GM19438 (cell line): ENCODE results near the gene MMP7.
"Not testable (repeated sequence)": the region's sequence is repeated elsewhere in the genome, so short reads cannot be mapped to it uniquely, and the experiment has no call there.

Experiments used
- ATAC-seq: cut with Tn5 transposase; IDR thresholded peaks from one replicate; pipeline ENCODE4 v1.9.1; 2021; ENCODE audit warnings: low read depth; ENCODE audit not compliant: unreplicated experiment

MMP7 gene

GRCh38 chr11:102544594-102544993 is 14.0 kb upstream of the MMP7 start:
- ATAC-seq = no peak

DNA sequence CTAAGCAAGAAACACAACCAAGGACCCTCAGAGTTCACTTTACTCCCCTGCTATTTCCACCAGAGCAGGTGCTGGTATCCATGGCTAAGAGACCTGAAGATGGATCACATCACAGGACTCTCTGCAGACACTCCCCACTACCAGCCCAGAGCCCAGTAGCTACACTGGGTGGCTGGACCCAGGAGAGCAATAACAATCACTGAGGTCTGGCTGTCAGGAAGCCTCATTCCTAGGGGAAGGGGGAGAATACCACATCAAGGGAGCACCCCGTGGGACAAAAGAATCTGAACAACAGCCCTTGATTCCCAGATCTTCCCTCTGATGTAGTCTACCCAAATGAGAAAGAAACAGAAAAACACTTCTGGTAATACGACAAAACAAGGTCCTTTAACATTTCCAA is 9.0 kb upstream of the MMP7 start:
- no peak for ATAC-seq

DNA sequence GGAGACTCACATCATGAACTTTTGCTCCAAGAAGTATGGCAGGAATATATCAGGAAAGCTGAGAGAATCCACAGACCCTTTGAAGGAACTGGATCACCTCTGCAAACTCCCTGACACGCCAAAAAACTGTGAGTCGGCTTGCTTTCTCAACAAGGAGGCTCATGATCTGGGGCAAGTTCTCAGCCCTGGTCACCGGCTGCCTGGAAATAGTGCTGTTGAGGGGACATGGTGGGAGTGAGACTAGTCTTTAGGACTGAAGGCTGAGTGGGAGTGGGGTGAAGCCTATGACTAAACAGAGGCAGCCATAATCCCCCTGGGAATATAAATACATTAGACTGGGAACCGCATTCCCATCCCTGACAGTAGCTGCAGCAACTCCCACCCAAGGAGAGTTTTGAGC is 8.4 kb upstream of the MMP7 start:
- no peak for ATAC-seq

GRCh38 chr11:102534261-102534872 is 3.8 kb upstream of the MMP7 start:
- no peak for ATAC-seq

GRCh38 chr11:102528618-102529017 is 1.9 kb downstream of the MMP7 start:
- ATAC-seq = no peak

- ATAC-seq = no peak
These were observed 2.9 kb downstream of the MMP7 start for GRCh38 chr11:102527684-102528083.

DNA sequence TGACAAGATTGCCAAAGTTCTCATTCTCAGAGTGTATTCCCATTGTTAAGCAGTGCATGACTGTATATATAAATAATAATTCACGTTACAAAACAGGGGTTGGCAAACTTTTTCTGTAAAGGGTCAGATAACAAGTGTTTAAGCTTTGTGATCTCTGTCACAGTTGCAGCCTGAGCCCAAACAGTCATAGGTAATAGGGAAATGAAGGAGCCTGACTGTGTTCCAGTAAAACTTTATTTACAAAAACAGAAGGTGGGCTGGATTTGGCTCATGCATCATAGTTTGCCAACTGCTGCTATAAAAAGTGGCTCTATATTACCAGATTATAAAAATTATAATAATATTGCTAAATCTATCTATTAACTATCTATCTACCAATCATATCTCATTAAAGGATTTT is 3.5 kb downstream of the MMP7 start:
- no peak for ATAC-seq

- no peak for ATAC-seq
These were observed 6.7 kb downstream of the MMP7 start for GRCh38 chr11:102523887-102524286.

DNA sequence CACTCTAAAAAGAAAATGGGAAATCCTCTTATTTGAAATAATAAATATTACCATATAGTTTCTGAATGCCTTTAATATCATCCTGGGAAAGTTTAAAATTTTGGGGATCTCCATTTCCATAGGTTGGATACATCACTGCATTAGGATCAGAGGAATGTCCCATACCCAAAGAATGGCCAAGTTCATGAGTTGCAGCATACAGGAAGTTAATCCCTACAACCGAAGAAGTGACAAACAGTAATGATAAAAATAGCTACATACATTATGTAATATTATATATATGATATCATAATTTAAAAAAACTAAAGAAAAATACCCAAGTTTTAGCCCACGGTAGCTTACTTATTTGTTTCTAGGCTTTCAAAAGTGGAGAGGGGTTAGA is 7.4 kb downstream of the MMP7 start:
- ATAC-seq = no peak

DNA sequence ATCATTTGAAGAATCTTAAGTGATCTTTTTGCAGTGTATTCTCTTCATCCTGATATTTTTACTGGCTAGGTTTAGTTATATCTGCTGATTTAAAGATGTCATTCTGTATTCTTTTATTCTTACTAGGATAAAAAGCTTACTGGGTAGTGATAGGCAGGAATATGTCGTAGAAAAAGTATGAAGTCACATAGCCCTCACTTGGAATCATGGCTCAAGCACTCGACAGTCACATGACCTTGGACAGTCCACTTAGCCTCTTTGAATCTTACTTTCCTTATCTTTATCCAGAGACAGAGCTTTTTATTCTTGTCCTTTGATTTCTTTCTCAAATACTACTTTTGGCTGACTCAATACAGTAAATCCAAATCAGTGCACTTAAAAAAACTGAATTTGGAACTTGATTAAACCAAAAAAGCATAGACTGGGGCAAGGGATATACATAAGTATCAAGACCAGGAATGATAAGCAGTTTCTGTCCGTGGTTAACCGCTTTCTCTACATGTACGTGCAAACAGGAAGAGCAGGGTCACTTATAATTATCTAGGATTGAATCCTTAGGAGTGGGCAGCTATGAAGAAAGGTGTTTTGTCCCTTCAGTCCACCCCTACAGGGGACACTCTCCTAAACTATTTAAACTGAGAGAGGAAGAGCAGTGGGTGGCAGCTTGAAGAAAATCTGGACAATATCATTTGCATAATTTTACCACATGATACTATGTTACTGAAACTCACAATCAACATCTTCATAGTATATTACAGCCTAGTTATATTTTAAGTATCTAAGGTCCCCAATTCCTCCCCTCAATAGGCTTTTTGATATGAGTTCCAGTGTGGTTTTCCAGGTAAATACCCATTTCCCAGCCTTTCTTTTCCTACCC is 8.0 kb downstream of the MMP7 start:
- no peak for ATAC-seq

- no peak for ATAC-seq
These were observed 9.4 kb downstream of the MMP7 start for GRCh38 chr11:102521121-102521520.

DNA sequence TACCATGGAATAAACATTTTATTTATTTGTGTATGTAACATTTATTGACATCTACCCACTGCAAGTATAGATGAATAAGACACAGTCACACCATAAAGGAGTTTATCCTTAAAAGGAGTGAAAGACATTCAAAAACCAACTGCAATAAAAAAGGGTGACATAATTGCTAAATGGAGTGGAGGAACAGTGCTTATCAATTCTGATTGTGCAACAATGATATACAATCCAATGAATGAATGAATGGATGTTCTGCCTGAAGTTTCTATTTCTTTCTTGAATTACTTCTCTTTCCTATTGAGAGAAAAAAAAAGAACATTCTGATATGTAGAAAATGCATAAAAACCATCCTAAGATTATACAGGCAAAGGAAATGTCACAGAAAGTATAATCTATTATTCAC is 10.0 kb downstream of the MMP7 start:
- ATAC-seq = no peak

DNA sequence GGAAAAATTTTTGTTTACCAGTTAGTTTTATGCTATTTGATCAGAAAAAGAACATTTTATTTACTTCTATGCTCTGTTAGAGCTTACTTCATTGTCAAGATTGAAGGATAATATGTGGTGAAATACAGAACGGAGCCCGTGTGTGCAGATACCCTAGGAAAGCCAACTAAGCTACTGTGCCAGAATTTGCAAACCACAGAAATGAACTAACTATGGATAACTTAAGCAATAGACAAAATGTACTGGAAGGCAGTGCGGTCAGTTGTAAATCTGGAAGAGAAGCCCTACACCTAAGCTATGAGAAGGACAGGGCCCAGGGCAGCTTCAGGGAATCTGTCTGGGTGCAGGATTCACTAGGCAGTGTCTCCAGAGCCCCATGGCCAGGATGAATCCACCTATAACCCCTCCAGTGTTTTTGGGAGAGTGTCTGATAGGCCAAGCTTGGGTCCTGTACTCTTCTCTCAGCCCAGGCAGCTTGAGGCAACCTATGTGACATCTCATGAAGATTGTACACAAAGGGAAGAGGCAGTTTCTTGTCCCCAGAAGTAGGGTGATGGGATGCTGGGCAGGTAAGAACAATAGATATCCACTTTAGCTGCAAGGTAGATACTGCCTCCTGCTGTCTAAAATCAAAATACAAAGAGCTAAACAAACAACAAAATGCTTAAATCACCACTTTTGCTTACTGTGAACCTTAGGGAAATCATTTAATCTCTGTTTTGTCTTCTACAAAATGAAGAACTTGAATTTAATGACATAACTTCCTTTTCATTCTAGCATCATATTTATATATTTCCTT is 12.1 kb downstream of the MMP7 start:
- no peak for ATAC-seq

DNA sequence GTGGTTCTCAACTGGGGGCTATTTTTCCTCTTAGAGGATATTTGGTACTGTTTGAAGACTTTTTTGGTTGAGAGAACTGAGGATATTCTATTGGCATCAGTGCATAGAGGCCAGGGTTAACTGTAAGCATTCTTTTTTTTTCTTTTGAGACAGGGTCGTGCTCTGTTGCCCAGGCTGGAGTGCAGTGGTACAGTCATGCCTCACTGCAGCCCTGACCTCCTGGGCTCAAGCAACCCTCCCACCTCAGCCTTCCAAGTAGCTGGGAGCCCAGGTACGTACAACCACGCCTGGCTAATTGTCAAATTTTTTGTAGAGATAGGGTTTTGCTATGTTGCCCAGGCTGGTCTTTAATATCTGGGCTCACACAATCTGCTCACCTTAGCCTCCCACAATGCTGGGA is 12.9 kb downstream of the MMP7 start:
- ATAC-seq = no peak

GRCh38 chr11:102516179-102516578 is 14.4 kb downstream of the MMP7 start:
- no peak for ATAC-seq

DNA sequence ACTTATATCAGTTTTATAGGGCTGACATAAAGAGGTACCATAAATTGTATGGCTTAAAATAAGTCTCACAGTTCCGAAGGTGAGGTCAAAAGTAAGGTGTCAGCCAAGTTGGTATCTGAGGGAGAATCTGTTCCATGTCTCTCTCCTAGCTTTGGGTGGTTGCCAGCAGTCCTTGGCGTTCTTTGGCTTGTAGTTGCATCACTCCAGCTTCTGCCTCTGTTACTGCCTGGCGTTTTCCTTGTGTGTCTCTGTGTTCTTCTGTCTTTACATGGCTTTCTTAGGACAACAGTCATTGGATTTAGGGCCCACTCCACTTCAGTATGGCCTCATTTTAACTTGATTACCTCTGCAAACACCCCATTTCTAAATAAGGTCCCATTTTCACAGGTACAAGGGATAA is 16.7 kb downstream of the MMP7 start:
- no peak for ATAC-seq

DNA sequence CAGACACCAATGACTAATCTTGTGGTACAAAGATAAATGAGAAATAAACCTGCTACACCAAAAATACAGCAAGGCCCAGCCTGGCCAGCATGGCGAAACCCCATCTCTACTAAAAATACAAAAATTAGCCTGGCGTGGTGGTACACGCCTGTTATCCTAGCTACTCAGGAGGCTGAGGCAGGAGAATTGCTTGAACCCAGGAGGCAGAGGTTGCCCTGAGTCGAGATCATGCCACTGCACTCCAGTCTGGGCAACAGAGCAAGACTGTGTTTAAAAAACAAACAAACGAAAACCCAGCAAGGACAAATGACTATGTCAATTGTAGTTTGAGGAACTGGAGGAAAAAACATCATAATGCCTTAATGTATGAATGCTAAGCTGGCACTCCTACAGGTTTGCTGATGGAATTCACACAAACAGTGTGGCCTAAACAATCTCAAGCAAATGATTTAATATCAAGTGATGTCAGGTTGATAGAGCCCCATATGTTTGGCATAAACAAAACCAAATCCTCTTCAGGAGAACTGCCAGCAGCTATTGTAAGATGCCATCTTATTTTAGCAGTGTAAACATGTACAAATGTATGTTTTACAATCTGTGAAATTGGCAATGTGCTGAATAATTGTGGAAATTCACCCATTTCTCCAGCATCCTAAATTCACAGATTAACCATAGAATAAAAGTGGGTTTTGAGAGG is 20.0 kb downstream of the MMP7 start:
- ATAC-seq = no peak

GRCh38 chr11:102502831-102503230 is 27.7 kb downstream of the MMP7 start:
- ATAC-seq = not testable (repeated sequence)

- ATAC-seq = no peak
These were observed 29.7 kb downstream of the MMP7 start for GRCh38 chr11:102500829-102501228.

DNA sequence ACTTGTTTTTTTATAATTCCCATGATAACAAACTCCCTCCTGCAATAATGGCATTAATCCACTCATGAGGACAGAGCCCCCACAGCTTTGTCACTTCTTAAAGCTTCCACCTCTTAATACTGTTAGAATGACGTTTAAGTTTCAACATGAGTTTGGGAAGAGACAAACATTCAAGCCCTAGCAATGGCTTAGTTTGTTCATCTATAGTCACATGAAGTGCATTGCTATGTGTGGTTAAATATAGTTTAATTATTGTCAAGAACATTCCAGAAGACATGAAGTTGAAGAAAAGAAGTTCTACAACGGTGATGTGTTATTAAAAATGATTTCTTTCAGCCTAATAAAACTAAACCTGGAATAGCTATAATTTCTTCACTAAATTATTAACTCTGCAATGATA is 30.6 kb downstream of the MMP7 start:
- ATAC-seq = no peak

DNA sequence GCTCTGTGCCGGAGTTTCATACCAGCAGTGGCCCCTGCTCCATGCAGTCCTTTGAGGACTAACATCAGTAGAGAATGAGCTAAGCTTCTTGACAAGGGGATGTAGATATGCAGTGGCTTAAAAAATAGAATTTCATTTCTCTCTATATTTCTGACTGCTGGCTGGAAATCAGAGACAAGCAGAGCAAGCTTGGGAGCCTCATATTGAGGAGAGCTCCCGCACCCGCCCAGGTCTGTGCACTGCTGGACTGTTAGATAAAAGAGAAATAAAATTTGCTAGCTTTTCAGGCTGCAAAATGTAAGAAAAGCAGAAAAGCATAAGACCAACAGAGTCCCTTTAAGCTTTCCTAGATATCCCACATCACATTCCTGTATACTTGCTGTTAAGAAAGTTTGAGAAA is 31.4 kb downstream of the MMP7 start:
- ATAC-seq = no peak
